NCI-H526 treated with DMSO at 0.1 percent for 48 hours (cell line): ENCODE data around the gene MAGOHB.
"Not testable (repeated sequence)": the region's sequence is repeated elsewhere in the genome, so short reads cannot be mapped to it uniquely, and the experiment has no call there.

Source experiments
- DNase-seq: peaks from one replicate; lab custom pipeline; 2025; lab: John Stamatoyannopoulos, UW

The MAGOHB gene

DNA sequence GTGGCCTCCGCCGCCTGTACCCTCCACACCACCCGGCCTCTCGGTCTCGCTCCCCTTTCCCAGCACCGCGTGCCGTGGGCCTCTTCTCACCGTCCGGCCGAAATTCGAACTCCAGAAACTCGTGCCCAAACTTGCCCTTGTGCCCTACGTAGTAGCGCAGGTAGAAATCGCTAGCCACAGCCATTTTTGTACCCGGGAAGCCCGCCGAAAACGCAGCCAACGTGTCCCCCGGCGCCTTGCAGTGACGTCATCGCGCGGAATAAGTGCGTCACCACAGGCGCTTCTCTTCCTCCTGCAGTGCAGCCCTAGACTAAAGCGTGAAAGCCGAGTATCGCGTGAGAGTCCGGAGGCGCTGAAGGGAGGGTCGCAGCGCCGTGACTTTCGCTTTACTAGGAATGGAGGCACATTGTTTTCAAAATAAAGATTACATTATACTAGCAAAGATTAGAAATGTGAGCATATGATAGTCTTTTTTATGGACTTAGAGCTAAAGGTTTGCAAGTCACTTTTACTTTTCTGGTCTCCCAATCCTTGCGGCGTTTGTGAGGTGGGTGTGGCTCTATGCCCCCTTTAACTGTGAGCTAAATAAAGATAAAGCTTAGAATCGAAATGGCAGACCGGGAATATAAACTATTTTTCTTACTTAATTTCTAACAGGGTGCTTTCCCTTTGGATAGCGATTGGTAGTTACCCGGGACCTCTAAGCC is at the start of gene MAGOHB:
MAGOHB (minus strand) TSS at position 261 of the 707 bp plus-strand sequence; CDS start at position 184, 77 bp downstream.
- peak; percentile 87 for DNase-seq

DNA sequence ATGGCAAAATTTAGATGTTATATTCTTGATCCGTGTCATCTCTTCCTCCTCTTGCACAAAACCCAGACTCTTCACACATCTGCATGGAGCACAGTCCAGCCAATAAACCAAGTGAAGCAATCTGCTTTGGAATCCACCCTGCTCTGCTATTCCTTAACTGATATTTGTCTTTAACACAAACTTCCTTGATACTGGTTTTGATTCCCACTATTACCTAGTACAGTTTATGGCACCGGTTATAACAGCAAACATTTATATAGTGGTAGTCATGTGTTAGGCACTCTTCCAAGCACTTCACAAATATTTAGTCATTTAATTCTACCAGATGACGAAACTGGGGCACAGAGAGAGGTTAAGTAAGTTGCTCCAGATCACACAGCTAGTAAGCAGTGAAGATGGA is 47.9 kb upstream of the MAGOHB start:
- DNase-seq: no peak

DNA sequence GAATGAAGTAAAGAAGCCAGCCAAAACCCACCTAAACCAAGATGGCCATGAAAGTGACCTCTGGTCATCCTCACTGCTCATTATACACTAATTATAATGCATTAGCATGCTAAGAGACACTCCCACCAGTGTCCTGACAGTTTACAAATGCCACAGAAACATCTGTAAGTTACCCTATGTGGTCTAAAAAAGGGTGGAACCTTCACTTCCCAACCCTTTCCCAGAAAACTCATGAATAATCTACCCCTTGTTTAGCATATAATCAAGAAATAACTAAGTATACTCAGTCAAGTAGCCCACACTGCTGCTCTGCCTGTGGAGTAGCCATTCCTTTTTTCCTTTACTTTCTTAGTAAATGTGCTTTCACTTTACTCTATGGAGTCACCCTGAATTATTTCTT is 40.6 kb upstream of the MAGOHB start:
- DNase-seq: no peak

DNA sequence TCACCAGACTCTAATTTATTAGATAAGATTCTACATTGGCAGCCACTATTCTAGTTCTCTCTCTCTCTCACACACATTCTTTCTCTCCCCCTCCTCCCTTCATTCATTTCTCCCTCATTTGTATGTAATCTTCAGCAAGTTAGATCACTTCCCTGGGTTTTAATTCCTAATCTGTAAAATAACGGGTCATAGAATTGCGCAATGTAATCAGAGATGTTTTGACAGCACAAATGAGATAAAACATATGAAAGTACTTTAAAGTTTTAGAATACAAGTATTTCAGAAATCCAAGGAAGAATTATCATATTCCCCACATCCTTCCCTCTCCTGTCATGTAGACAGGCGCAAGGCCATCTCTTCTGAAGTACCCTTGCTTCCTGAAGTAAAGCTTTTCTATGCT is 38.8 kb upstream of the MAGOHB start:
- no peak for DNase-seq

DNA sequence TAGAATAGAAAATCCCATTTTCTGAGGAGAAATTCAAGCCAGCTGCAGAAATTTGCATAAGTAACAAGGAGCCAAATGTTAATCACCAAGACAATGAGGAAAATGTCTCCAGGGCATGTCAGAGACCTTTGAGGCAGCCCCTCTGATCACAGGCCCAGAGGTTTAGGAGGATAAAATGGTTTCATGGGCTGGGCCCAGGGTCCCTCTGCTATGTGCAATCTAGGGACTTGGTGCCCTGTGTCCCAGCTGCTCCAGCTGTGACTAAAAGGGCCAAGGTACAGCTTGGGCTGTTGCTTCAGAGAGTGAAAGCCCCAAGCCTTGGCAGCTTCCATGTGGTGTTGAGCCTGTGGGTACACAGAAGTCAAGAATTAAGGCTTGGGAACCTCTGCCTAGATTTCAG is 33.2 kb upstream of the MAGOHB start:
- not testable (repeated sequence) for DNase-seq

DNA sequence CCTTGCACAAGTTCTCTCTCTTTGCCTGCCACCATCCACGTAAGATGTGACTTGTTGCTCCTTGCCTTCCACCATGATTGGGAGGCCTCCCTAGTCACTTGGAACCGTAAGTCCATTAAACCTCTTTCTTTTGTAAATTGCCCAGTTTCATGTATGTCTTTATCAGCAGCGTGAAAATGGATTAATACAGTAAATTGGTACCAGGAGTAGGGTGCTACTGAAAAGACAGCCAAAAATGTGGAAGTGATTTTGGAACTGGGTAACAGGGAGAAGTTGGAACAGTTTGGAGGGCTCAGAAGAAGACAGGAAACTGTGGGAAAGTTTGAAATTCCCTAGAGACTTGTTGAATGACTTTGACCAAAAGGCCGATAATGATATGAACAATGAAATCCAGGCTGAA is 32.5 kb upstream of the MAGOHB start:
- no peak for DNase-seq

DNA sequence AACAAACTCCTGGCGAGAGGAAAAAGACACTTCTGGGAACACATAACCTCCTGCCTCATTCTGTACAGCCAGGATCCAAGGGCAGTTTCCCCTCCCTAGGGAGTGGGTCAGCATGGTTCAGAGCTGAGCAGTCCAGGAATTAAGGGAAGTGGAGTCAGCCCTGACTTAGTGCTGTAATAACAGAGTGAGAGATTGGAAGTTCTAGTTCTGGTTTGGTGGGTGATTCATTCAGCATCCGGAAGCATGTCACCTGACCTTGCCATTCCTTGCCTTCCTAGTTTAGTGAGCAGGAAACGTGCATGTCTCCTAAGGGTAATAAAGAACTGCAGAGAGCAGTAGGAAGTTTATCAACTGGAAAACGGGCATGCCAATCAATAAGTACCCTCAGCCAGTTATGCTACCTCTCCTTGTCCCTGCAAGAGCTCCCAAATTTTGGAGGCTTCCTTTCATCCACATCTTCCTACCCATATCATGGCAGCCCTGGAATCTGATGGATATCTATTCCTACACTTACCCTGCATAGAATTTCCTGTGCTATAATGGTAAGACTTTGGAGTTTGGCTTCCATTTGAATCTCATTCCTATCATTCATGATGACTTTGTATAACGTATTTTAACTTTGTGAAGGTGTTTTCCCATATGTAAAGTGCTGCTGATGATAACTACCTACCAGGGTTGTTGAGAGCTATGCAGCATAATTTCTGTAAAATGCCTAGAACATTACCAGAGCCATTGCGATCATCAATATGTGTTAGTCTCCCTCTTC is 28.5 kb upstream of the MAGOHB start:
- DNase-seq: no peak

DNA sequence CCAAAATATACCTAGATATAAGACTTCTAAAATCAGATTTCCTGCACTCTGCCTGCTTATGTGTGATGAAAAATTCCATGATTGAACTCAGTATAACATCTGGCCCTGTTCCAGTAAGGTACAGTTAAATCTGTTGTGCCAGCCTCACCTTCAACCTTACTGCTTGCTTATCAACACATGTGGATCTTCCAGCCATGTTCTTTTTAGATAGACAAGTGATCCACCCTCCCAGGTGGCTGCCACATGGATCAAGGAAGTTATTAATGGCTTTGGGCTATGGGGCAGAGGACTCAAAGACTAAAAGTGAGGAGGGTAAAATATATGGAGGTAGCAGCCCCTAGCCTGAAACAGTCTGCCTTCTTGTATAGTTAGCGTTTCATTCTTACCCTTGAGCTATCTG is 25.3 kb upstream of the MAGOHB start:
- DNase-seq: no peak

DNA sequence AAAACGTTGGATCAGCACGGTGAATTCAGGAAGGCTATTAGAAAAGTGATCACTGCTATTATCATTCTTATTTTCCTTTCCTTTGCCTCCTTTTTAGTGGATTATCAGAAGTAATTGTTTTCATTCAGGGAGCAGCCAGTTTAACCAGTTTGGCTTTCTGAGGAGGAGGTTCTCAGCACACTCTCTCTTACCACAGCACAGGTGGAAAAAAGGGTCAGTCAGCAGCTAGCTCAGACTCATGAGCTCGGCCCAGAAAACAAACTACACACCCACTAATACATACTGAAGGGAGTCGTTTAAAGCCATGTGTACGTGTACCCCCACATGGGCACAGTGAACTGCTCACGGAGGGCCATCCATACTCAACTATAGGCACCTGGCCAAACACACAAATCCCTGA is 23.2 kb upstream of the MAGOHB start:
- no peak for DNase-seq

DNA sequence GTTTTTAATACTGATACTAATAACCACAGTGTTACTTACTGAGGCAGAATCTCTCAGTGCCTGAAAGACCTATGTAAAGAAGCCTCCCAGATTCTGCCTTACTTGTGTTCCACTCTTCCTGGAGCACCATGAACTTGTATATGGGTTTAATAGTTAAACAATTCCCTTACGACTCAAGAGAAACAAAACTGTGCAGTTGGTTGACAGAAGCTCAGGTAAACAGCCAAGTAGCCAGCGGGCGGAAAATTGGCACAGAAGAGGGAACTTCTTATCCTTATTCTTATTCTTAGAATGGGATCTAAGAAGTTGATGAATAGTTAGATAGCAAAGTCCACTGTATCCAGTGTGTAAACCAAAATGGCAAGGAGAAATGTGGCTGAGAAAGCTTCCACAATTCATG is 22.7 kb upstream of the MAGOHB start:
- DNase-seq: no peak

DNA sequence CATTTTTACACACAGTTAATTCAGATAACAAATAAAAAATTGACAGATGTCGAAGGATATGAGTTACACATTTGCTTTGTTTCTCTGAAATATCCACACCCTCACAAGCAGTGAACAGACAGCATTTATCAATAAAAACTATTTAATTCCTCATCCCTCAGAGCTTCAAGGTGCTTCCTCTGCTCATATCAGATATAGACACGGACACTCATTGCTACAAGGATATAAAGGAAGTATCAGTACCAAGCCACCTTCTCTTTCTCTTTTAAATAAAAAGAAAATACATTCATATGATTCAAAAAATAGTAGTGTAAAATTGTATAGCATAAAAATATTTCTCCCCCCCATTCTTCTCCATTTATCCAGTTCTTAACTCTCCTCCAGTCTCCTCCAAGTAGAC is 21.9 kb upstream of the MAGOHB start:
- DNase-seq: no peak

DNA sequence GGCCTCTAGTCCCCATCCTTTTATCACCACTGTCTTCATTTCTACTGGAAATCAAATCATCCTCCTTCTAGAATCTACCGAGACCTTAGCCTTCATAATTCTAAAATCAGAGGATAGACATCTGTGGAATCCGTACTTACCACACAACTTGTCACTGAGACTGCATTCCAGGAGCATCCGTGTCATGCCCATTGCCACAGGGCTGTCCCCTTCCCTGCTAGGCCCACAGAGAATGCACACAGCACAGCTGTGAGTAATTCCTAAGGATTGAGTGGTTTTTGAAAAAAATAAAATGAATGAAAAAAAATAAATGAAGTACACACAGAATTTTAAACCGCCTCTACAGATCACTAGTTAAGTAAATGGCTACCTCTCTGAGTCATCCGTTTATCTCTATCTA is 21.0 kb upstream of the MAGOHB start:
- DNase-seq: no peak

DNA sequence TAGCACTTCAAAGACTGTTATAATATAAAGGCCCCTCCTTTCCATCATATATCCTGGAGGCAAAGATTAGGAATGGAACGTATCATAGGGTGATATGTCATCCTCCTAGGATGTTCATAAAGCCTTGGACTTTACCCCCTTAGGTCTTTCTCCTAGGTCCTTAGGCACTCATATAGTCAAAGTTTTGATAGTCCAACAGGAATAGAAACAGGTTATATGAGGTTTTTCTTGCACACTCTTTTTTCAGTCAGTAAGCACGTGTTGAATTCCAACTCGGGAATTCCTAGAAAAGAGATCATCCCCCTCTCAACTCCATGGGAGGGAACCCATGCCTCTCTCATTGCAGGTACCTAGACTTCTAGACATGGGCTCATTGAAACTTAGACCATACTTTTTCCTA is 20.1 kb upstream of the MAGOHB start:
- DNase-seq: no peak

DNA sequence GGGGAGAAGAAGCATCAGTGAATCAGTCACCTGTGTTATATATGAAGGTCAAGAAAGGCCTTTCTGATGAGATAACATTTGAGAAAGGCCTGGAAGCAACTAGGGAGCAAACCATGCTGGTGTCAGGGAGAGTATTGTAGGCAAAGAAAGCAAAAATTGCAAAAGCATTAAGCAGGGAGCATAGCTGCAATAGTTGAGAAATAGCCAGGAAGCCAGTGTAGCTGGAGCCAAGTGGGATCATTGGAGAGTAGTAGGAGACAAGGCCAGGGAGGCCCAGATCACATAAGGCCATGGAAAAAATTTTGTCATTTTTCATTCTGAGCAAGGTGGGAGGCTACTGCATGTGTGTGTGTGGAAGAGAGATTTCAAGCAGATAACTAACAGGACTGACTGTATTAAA is 18.8 kb upstream of the MAGOHB start:
- DNase-seq: no peak

DNA sequence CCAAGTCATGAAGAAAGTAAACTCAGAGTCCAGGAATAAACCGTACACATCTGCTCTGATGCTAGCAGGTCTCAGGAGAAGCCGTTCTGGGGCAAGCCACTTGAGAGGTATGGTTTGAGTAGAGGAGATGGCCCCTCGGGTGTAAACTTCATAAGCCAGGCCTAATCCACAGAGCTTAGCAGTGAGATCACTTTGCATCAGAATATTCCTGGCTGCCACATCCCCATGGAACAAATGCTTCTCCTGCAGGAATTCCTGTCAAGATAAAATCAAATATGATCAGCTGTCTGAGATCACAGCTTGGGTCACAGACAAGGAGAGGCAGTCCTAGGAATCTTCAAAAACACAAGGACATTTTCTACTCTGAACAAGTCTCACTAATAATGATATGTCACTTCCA is 11.2 kb upstream of the MAGOHB start:
- no peak for DNase-seq

DNA sequence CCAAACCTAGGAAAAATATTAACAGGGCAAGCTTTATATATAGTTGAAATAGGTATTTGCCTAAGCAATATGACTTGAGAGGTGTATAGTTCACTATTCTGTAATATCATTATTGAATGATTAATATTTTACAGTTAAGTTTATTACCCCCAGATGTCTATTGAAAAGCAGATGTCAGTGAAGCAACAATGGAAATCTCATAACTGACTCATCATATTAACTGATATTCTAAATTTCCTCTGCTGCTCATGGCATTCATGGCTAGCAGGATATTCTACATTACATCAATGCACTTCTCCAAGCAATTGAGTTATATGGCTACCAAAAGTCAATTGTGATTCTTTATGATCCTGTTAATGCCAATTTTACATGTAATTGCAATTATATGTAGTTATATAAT is 9.7 kb upstream of the MAGOHB start:
- no peak for DNase-seq

DNA sequence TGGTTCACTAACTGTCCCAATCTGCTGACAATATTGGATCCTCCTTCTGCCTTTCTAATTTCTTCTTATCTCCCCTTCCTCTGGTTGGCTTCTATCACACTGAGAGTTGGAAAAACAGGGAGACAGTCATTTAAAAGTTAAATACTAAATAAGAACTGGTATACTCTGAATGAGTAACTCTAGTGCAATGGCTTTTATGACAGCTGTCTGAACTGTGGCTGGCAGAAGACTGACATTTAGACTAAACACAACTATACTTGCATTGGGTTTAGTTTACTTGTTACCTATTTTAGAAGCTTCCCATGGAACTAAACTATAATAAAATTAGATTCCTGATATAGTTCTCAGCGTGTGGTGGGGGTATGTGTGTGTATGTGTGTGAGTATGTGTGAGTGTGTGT is 7.9 kb upstream of the MAGOHB start:
- DNase-seq: no peak

DNA sequence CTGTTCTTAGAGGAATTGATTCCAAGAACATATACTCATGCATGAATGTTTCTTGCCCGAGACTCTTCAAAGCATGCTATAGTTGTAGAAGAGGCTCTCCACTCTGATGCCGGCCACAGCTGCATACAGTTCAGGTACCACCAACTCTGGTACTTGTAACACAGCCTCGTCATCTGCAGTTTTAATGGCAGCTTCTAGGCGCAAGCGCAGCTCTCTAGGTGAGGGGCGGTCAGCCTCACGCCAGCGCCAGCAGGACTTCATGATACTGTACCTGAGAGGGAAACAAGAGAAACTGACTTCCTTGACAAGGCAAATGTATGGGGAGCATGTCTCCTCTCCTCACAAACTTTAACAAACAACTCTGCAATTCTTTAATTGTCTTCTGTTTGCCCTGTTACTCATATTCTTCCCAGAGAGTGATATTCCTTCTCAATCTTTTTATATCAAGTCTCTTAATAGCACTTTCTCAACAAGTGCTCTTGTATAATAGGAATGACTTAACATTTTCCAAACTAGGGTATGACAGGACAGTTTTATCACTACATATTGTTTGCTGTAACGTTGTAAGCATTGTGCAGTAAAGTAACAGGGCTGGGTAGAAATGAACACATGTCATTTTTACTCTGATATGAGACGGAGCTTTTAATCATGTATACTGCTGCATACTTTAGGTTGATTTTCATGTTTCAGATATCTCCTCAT is 6.8 kb upstream of the MAGOHB start:
- no peak for DNase-seq

DNA sequence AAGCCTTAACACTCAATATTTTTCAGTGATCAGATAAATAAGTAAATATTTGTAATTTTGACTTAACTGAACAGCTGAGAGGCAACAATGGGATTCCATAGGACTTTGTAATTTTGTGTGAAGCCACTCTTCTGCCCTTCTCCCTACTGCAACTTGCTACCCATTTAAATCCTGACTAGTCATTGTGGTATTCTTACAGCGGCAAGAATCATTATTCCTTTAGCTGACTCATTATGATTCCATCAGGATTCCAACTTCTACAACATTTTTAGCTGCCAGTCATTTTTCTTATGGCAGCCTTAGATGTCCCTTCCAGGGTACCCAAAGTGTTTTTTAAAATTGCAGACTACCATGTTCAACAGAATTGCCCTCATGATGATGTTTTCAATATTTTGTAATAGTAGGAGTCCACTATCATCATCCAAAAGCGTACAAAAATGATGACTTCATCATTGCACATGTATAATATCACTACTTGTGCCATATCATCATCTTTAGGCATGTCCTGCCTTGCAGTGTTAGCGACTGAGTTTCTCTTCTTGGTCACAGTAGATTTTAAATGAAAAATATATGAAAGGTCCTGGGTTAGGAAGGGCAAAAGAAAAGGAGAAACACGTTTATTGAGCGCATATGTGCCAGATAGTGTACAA is 5.1 kb upstream of the MAGOHB start:
- no peak for DNase-seq

DNA sequence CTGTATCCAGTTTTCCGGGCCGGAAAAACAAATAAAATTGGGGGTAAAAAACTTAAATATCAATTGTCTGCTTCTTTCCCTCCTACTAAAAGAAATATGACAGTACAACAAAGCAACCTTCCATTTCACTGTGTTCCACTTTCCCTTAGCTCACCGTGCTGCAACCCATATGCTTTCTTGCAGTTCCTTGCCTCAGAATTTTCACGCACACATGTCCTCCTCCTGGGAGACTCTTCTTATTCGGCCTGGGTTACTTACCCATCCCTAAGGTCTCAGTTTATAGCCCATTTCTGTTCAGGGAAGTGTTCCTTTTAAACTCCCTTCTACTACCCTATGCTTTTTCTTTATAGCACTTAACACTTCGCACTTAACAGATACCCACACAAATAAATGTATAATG is 4.5 kb upstream of the MAGOHB start:
- DNase-seq: no peak

DNA sequence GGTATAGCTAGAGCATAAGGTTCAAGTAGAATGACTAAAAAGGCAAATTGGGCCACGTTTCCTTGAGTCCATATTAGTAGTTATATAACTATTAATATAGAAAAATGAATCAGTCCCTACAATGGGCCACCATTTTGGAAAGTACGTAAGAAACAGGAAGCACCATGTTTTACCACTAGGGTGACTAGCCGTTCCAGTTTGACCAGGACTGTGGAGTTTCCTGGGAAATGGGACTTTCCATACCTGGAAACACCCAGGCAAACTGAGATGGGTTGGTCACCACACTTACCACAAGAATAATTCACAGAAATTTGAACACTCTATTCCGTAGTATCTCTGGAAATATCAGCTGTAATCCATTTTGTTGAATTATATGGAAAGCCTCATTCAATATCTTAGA is 2.1 kb upstream of the MAGOHB start:
- no peak for DNase-seq

DNA sequence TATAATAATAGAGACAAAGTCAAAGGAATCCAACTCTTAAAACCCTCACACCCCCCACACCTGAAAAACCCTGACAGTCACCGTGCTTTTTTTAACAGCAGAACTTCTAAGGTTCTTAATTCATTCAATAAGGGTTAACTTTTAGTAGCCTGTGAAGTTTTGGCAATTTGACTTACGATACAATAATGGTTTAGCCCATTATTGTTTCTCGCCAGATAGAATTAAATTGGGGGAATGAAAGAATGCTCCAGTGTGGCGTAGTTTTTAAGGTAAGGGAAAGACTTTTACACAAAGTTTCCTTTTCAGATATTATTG is 604 bp upstream of the MAGOHB start:
- DNase-seq: no peak

DNA sequence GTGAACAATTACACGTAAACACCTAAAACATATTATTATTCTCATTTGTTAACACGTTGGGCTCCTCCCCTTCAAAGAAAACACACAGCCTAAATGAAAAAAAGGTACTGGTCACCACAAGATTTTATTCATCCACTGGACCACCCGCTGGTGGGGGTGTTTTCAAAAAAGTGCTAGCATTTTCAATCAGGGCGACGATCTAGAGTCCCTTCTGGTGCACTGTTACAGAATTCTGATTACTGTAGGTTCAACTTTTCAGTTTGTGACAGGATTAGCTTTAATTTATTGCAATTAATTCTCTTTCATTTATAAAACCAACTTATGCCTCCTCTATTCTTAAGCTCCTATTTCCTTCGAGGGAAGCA is 443 bp downstream of the MAGOHB start:
- no peak for DNase-seq
